Activated naive CD4-positive, alpha-beta T cell (primary cell): Measurements from ENCODE around the gene SAMD14.

Experiments
- DNase-seq, 4 experiments: peaks; one replicate each; lab custom pipeline; 2025; lab: John Stamatoyannopoulos, UW

SAMD14 gene

DNA sequence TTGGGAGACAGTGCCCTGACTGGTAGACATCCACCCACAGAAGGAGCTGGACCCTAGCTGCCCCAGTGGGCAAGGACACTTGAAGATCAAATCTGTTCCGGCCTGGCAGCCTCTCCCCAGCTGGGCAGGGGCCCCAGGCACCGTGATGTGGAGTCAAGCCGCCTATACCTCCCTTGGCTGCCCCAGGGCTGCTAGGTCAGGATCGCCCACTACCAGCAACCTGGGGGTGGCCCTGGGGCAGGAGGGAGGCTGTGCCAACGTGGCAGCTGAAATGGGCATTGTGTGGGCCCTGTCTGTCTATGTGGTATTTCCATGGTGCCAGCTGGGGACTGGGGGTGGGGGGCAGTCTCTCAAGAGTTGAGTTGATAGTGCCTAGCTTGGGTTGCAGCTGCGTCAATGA is 33.9 kb downstream of the SAMD14 start:
- DNase-seq, result no peak

GRCh38 chr17:50095626-50096037 is 34.3 kb downstream of the SAMD14 start:
- DNase-seq, result no peak

GRCh38 chr17:50094753-50095619 is 35.0 kb downstream of the SAMD14 start, which contains the start of gene PDK2:
Gene PDK2, plus strand, starts transcription at chr17:50095351. Its CDS starts 85 bp downstream, at chr17:50095436.
- peak; percentile 81 to 96 (median 90) for DNase-seq

DNA sequence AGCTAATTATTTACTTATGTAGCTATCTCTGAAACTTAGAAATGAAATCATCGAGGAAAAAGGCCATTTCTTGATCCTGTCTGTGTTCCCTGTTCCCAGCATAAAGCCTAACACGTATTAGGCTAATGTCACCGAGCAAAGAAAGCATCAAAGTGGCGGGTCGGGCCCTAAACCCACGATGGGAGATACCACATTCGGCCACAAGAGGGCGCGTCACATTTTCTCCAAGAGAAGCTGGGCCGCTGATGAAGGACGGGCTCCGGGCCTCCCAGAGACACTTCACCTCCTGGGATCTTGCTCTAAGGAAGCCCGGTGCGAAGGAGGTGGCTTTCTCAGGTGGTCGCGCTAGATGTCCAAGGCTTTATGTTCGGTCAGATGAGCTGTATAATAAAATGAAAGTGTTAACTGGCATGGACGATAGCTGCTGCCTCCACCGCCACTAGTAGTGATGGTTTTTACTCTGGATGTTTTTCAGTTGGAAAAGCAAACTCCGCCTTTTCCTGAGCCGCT is 35.7 kb downstream of the SAMD14 start:
- peak; percentile 89 to 95 (median 91) for DNase-seq

- no peak for DNase-seq
Measured at GRCh38 chr17:50093807-50094206, 36.2 kb downstream of the SAMD14 start.

DNA sequence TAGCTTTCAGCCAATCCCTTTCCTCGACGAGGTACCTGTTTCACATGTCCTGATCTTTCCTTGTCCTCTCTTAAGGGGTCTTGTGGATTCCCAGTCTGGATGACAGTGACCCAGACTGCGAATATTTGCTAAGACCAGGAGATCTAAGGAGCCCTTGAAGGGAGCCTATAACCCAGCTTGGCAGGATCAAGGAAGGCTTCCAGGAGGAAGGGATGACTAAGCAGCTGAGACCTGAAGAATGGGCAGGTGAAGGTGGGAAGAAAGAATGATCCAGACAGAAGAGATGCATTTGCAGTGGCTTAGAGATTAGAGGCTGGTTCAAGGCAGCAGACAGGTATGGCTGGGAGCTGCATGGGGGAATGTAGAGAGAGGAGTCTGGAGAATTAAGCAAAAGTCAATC is 36.7 kb downstream of the SAMD14 start:
- no peak for DNase-seq

DNA sequence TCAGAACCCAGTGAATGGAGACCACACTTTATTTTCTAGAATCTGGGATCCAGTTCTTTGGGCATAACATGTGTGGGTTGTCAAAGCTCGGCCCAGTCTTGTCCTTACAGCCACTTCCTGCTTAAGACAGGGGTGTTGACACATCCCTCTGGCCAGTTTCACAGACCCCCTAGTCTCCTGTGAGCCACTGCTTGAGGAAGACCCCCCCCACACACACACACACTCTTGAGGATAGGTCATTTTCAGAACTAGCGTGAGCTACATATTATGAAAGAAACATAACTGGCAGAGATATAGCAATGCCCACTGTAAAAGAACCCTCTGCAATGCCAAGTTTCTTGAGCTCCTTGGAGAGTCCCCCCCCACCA is 38.1 kb downstream of the SAMD14 start:
- DNase-seq, result no peak

DNA sequence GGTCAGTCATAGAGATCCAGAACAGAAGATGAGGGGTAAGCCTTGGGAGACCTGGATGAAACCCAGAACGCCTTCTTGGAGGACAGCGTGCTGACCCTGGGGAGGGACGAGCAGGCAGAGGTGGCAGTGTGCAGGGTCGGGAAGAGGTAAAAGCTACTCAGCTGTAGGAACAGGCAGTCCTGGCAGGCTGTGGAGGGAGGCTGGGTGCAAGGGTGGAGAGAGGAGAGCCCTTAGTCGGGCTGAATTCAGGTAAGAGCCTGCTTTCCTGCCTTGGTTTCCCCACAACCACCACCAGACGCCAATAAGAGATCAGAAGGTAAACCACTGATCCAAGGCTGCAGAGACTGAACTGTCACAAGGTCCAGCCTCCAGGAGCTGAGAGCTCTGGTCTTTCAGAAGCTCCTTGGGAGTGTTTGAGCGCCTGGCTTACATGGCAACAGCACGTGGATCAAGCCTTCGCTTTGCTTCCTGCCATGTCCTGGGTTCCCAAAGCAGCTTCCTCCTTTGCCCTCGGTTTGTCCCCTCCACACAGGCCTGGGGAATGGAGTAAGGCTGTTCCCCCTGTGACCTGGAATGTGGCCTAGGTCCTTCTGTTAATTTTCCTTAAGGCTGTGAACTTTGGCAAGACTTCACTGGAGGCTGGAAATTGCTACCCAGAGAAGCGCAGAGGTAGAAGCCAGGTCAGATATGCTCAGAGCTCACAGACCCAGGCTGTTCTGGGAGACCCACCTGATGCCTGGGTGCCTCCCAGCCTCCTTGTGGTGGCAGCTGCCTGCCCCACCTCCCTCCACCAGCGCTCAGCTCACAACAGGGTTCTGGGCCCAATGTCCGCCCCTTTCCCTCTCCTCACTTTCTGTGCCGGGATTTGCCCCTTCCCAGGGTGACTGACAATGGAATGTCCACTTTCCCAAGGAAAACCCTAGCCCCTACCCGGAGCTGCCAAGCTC is 38.7 kb downstream of the SAMD14 start:
- no peak for DNase-seq

GRCh38 chr17:50090071-50090470 is 39.9 kb downstream of the SAMD14 start:
- no peak for DNase-seq

GRCh38 chr17:50088952-50089825 is 40.8 kb downstream of the SAMD14 start:
- DNase-seq, result no peak

DNA sequence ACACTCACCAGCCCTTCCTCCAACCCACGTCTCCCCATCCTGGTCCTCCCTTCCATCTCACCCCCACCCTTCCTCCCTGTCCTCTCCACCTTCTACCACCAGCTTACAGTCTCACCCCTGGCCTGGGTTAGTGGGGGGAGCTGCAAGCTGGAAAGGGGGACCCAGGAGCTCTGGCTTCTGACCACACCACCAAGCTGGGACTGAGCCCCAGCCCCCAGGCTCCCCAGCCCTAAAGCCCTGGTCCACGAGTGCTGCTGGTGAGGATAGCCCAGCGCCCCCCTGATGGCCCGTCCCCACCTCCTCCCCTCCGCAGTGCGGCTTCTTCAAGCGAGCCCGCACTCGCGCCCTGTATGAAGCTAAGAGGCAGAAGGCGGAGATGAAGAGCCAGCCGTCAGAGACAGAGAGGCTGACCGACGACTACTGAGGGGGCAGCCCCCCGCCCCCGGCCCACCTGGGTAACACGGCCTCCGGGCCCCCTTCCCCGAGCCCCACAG is 42.0 kb downstream of the SAMD14 start:
- no peak for DNase-seq

- DNase-seq, result peak; percentile 45 to 67 (median 61)
Measured at GRCh38 chr17:50087246-50087911, 42.6 kb downstream of the SAMD14 start.

- no peak for DNase-seq
Measured at GRCh38 chr17:50081757-50082156, 48.2 kb downstream of the SAMD14 start.

- DNase-seq, result no peak
Measured at GRCh38 chr17:50080827-50081226, 49.1 kb downstream of the SAMD14 start.

- DNase-seq, result no peak
Measured at GRCh38 chr17:50080096-50080480, 49.9 kb downstream of the SAMD14 start.

GRCh38 chr17:50079334-50080095 is 50.4 kb downstream of the SAMD14 start:
- no peak for DNase-seq

DNA sequence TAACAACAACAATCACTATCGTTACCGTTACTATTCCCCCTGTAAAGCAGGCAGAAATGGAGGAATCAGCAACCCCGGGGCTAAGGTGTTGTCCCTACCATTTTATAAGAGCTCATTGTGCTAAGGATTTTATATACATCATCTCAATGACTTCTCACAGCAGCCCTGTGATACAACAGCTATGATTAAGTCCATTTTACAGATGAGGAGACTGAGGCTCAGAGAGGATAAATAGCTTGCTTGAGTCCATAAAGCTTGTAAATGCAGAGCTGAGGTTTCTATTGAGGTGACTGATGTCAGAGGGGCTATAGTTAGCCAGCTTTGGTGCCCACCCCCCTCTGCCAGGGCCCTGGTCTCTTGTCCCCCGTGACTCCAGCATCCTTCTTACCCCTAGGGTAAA is 51.5 kb downstream of the SAMD14 start:
- DNase-seq, result no peak

GRCh38 chr17:50076591-50077235 is 53.2 kb downstream of the SAMD14 start:
- DNase-seq, result no peak

- DNase-seq, result no peak
Measured at GRCh38 chr17:50076221-50076590, 53.8 kb downstream of the SAMD14 start.
